ENCODE results near the gene PTTG1IP. TPM values are rescaled to one million over a fixed set of nuclear protein-coding genes. Genes with fewer than 3 reads are reported as not detected.
A peak's percentile ranks its signal among the peaks of the same experiment; 100 is the strongest.

The PTTG1IP gene
- total and polyA plus RNA-seq, 2 of the 13 experiments (the other 11 are each of a cell fraction or from before 2014, with no cell fraction given) = 161 to 700 TPM

- TF ChIP-seq PLSCR1 (CRISPR knock-in tag; IDR thresholded peaks at IDR 0.05; ENCODE audit: borderline replicate concordance) = no peak
- no peak for TF ChIP-seq ZNF382 (CRISPR knock-in tag; IDR thresholded peaks at IDR 0.05; ENCODE audit: borderline replicate concordance)
- TF ChIP-seq ZNF558 (CRISPR knock-in tag; IDR thresholded peaks at IDR 0.05; ENCODE audit: borderline replicate concordance) = 0 out of 2 replicates have a peak, but pooled peaks have one; percentile 44
- no peak for TF ChIP-seq KLF16 (CRISPR knock-in tag; IDR thresholded peaks at IDR 0.05)
- TF ChIP-seq ZNF740 (CRISPR knock-in tag; IDR thresholded peaks at IDR 0.05) = no peak
- TF ChIP-seq HNF4A (CRISPR knock-in tag; IDR thresholded peaks at IDR 0.05) = no peak
- no peak for TF ChIP-seq CEBPB (IDR thresholded peaks at IDR 0.05; ENCODE audit: borderline replicate concordance, low read depth, low read length)
- TF ChIP-seq MXD3 (CRISPR knock-in tag; IDR thresholded peaks at IDR 0.05) = no peak
- no peak for TF ChIP-seq JDP2 (CRISPR knock-in tag; IDR thresholded peaks at IDR 0.05; ENCODE audit: borderline replicate concordance)
- peak; percentile 45 for TF ChIP-seq ZBTB38 (CRISPR knock-in tag; IDR thresholded peaks at IDR 0.05)
- TF ChIP-seq, protein P1, sequence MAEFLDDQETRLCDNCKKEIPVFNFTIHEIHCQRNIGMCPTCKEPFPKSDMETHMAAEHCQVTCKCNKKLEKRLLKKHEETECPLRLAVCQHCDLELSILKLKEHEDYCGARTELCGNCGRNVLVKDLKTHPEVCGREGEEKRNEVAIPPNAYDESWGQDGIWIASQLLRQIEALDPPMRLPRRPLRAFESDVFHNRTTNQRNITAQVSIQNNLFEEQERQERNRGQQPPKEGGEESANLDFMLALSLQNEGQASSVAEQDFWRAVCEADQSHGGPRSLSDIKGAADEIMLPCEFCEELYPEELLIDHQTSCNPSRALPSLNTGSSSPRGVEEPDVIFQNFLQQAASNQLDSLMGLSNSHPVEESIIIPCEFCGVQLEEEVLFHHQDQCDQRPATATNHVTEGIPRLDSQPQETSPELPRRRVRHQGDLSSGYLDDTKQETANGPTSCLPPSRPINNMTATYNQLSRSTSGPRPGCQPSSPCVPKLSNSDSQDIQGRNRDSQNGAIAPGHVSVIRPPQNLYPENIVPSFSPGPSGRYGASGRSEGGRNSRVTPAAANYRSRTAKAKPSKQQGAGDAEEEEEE (CRISPR knock-in tag; IDR thresholded peaks at IDR 0.05; ENCODE audit: borderline replicate concordance) = no peak
- no peak for TF ChIP-seq ZBTB33 (CRISPR knock-in tag; IDR thresholded peaks at IDR 0.05)
- TF ChIP-seq ZNF772 (CRISPR knock-in tag; IDR thresholded peaks at IDR 0.05) = no peak
- TF ChIP-seq KDM5A (IDR thresholded peaks at IDR 0.05; ENCODE audit: borderline replicate concordance, low read length) = no peak
- no peak for TF ChIP-seq HMG20B (CRISPR knock-in tag; conservative IDR thresholded peaks at IDR 0.05)
- TF ChIP-seq GABPA (IDR thresholded peaks at IDR 0.05; ENCODE audit: low read depth, low read length) = no peak
- no peak for TF ChIP-seq GABPA (CRISPR knock-in tag; IDR thresholded peaks at IDR 0.05; ENCODE audit: low read depth)
- TF ChIP-seq CCAR2 (optimal IDR thresholded peaks at IDR 0.05; ENCODE audit: low read depth, low read length) = no peak
- TF ChIP-seq TGIF2 (CRISPR knock-in tag; IDR thresholded peaks at IDR 0.05) = no peak
- no peak for TF ChIP-seq ZNF775 (CRISPR knock-in tag; IDR thresholded peaks at IDR 0.05; ENCODE audit: borderline replicate concordance)
- no peak for TF ChIP-seq NFYC (CRISPR knock-in tag; IDR thresholded peaks at IDR 0.05)
- TF ChIP-seq, protein P2, sequence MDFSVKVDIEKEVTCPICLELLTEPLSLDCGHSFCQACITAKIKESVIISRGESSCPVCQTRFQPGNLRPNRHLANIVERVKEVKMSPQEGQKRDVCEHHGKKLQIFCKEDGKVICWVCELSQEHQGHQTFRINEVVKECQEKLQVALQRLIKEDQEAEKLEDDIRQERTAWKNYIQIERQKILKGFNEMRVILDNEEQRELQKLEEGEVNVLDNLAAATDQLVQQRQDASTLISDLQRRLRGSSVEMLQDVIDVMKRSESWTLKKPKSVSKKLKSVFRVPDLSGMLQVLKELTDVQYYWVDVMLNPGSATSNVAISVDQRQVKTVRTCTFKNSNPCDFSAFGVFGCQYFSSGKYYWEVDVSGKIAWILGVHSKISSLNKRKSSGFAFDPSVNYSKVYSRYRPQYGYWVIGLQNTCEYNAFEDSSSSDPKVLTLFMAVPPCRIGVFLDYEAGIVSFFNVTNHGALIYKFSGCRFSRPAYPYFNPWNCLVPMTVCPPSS (IDR thresholded peaks at IDR 0.05) = no peak
- no peak for TF ChIP-seq ZFYVE20 (CRISPR knock-in tag; IDR thresholded peaks at IDR 0.05; ENCODE audit: borderline replicate concordance, low read depth)
Measured at GRCh38 chr21:44847261-44848056, 26.0 kb downstream of the PTTG1IP start (continued).

Data from HepG2 (cell line).